KG1 (cell line): ENCODE data around the gene NMUR2.

Experiments
- DNase-seq: peaks from one replicate; lab custom pipeline; 2025; lab: John Stamatoyannopoulos, UW

Gene NMUR2, protein sequence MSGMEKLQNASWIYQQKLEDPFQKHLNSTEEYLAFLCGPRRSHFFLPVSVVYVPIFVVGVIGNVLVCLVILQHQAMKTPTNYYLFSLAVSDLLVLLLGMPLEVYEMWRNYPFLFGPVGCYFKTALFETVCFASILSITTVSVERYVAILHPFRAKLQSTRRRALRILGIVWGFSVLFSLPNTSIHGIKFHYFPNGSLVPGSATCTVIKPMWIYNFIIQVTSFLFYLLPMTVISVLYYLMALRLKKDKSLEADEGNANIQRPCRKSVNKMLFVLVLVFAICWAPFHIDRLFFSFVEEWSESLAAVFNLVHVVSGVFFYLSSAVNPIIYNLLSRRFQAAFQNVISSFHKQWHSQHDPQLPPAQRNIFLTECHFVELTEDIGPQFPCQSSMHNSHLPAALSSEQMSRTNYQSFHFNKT

DNA sequence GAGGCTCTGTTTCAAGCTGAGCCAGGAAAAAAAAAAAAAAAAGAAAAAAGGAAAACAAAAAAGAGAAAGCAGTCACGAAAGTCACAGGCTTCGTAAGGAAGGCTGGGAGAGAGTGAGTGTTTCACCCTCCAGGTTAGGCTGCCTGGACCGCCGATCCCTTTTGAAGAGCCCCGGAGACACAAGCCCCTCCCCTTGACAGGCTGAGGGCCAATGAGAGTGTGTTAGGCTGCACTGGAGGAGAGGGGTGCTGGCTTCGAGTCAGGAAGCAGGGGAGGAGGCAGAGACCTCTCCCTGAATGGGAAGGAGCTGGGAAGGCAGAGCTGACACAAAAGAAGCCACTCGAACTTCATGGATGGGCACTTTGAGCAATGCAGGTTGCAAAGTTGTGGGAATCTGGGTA is at the start of gene NMUR2:
TSS of gene NMUR2 (minus strand) at position 135 of the 400 bp plus-strand sequence. CDS start 166 bp downstream, outside the sequence.
- DNase-seq: no peak

DNA sequence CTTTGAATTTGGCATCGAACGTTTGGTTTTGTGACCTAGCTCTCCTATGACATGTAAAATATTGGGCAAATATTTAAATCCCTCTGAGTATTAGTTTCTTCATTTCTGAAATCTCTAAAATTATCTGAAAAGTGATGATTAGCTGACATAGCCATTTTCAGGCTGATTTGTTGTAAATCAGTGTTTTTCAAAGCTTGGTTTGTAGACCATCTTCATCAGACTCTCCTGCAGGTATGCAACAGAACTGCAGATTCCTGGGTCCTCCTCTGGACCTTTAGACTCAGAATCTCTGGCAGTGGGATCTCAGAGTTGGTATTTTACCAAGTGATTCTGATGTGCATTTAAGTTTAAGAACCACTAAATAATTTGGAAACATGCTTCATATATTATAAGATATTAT is 38.9 kb upstream of the NMUR2 start:
- DNase-seq: no peak

DNA sequence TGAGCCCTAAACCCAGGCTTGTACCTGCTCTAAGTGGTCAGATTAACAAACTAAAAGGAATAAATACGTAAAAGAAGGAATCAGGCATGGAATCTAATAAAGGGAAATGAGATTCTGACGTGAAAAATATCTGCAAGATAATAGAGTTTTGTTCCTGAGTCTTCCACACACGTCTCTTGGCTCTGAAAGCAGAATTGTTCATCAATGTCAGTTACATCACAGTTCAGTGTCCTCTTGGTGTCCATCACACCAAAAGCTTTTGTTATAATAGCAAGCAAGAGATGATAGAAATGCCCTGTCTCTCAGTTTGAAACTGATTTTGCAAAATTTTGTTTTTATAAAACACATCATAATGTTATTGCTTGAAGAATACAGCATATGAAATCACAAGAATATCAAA is 34.7 kb upstream of the NMUR2 start:
- DNase-seq: no peak

GRCh38 chr5:152437866-152438265 is 32.8 kb upstream of the NMUR2 start:
- no peak for DNase-seq

- no peak for DNase-seq
Observed at GRCh38 chr5:152427721-152428120, 22.6 kb upstream of the NMUR2 start.

GRCh38 chr5:152425083-152425482 is 20.0 kb upstream of the NMUR2 start:
- no peak for DNase-seq

DNA sequence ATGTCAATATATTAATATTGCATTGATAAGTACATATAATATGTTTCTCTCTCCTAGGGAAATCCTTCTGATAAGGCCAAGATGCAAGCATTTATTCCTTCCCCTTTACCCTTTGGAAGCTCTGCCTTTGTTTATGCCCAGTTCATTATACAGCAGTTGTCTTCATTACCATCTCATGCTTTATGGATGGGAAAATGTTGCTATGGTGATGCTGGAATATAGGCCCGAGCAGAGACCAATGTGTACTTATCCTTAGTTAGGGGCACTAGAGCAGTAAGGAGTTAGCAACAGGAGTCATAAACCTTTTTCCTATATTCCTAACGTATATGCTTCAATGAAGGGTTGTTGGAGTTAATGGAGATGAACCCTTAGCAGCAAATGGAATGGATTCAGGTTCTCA is 19.4 kb upstream of the NMUR2 start:
- no peak for DNase-seq

GRCh38 chr5:152422081-152422480 is 17.0 kb upstream of the NMUR2 start:
- no peak for DNase-seq

DNA sequence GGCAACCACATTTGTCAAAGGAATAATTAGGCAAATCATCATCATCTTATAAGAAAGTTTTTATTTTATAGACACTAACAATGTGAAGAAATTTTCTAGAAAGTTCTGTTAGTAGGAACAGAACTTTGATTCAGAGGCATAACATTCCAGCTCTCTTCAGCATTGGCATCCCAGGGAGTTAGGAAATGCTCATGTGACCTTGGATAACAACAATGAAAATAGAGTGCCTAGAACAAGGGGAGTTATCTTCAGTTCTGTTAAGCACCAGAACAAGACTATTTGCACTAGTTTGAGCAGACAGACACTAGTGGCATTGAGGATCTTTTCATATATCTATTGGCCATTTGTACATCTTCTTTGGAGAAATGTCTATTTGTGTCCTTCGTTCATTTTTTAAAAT is 7.0 kb upstream of the NMUR2 start:
- no peak for DNase-seq

GRCh38 chr5:152406082-152406481 is 1.0 kb upstream of the NMUR2 start:
- DNase-seq: no peak

DNA sequence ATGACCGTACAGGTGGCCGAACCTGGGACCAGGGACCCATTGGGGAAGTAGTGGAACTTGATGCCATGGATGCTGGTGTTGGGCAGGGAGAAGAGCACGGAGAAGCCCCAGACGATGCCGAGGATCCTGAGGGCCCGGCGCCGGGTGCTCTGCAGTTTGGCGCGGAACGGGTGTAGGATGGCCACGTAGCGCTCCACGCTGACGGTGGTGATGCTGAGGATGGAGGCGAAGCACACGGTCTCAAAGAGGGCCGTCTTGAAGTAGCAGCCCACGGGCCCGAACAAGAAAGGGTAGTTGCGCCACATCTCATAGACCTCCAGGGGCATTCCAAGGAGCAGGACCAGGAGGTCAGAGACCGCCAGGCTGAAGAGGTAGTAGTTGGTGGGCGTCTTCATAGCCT is 585 bp downstream of the NMUR2 start:
- no peak for DNase-seq

DNA sequence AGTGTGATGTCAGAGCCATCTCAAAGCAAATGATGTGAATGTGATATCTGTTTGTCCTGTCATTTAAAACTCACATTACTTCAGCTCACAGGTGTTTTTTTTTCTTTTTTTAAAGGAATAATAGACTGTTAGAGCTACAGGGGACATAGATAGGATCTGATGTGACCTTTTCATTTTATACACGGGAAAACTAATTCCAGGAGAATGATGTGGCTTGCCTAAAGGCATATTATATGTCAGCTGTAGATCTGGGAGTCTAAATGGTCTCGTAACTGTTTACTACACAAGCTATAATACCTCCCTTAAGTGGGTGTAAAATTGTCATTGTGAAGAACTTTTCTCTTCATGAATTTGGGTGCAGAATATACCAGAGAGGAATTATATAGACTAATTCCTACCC is 2.0 kb downstream of the NMUR2 start:
- DNase-seq: no peak

DNA sequence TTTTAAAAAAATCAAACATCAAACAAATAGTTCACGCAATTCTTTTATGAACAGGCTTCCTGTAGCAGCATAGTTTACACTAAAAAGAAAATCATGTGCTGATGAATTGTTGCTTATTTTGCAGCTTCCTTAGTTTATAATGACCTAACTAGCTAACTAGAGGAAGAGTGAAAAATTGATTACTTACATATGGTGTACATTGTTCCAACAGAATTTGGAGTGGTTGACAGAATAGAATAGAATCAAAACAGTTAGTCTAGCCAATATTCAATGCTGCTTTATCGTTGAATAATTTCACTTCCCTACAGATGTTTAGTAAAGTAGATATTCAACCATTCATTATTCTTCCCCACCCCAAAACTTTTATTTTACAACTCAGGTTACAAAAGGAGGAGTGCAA is 4.2 kb downstream of the NMUR2 start:
- DNase-seq: no peak

- no peak for DNase-seq
Observed at GRCh38 chr5:152397581-152397980, 7.5 kb downstream of the NMUR2 start.

DNA sequence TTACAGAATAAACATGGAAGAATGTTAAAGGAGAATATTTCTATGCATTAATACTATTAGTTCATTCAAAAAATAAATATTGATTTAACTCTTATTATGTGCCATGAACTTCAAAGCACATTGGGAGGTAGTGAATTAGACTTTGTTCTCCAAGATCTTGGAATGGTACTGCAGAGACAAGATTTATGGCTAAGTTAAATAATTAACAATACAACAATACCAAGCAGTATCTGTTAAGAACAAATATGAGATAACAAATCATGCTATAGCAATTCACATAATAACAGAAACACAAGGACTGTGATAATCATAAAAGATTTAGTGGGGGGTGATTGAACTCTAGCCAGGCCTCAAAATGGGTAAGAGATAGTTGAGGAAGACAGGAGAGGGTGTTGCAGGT is 11.6 kb downstream of the NMUR2 start:
- DNase-seq: no peak

GRCh38 chr5:152389208-152389849 is 15.8 kb downstream of the NMUR2 start:
- no peak for DNase-seq

DNA sequence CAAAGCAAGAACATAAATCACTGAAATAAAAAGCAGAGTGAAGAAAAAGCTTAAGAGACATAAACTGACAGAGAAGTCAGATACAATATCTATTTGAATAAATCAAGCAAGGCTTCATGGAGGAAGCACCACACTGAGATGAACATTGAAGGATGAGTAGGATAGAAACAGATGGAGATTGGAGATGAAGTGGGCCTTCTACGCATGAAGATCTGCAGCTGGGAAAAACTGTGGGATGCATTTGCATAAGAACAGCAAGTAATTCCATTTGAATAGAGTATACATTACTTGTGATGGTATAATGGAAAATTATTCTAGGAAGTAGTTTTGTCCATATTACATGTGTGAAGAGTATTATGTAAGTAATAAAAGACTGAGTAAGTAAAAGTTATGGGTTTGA is 16.5 kb downstream of the NMUR2 start:
- no peak for DNase-seq

DNA sequence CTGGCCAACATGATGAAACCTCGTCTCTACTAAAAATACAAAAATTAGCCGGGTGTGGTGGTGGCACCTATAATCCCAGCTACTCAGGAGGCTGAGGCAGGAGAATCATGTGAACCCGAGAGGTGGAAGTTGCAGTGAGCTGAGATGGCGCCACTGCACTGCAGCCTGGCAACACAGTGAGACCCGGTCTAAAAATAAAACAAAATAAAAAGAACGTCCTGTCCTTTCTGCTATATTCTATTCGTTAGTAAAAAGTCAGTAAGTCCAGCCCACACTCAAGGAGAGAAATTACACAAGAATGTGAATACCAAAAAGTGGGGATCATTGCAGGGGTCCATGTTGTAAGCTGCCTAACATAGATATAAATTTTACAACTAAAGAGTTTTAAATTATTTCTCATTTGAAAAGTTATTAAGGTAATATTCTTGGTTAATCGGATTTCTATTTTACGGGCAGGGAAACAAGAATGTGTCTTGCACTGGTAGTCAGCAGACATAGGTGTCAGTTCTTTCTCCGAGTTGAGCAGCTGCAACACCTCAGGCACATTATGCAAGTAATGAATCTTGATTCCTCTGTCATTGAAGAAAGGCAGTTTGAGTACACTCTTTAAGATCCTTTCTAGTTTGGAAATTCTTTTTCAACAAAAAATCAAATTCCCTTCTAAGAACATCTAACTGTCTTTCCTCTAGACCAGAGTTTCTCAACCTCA is 24.5 kb downstream of the NMUR2 start:
- no peak for DNase-seq

DNA sequence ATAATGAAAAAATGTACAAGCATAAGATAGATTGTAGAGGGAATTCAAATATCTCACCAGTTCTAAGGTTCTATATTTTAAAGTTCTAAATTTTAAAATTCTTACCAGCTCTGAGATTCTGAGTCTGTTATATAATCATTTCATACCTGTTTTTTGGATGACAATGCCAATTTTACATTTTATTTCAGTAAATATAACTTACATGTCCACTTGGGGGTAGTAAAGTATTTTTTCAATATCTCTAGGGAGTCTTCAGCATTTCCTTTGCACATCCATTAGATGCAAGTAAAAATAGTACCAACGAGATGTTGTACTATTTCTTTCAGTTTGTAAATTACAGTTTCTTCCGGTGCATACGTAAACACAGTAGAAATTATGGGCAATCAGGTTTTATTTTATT is 25.7 kb downstream of the NMUR2 start:
- no peak for DNase-seq

GRCh38 chr5:152378730-152379129 is 26.3 kb downstream of the NMUR2 start:
- DNase-seq: no peak

GRCh38 chr5:152376886-152377285 is 28.2 kb downstream of the NMUR2 start:
- no peak for DNase-seq

DNA sequence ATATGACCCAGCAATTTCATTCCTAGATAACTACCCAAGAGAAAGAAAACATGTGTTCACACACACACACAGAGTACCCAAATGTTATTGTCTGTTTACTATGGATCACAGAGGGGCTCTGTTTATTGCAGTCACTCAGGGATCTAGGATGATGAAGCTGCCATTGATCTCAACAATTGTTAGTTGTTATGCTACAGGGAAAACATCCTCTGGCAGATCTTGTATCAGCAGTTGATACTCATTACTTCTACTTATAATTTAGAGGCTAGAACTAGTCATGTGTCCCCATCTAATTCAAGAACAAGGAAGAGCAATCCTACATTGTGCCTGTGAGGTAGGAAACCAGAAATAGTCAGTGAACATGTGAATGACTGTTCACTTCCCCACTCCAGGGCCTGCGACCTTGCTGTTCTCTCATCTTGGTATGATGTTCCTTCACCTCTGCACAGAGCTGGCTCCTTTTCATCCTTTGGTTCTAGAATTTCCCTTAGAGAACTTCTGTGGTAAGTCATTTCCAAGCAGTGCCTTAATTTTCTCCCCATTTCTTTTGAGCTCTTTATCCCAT is 30.3 kb downstream of the NMUR2 start:
- no peak for DNase-seq

GRCh38 chr5:152372875-152373274 is 32.2 kb downstream of the NMUR2 start:
- DNase-seq: no peak
